Testis (tissue), 2 donors: ENCODE data around the gene TMEM81.

Experiments
- POLR2A ChIP-seq: fragments of 450-650 bp; IDR thresholded peaks from one replicate; pipeline ENCODE4 v1.6.1; 2017; ENCODE audit warnings: antibody characterized with exemption, mild to moderate bottlenecking, moderate library complexity
- TF ChIP-seq, protein P1 (sequence below), 3 experiments: fragments of 450-650 bp in 2 of 3; fragments of 200-600 bp in 1 of 3; sonication (generic) in 1 of 3; IDR thresholded peaks; one replicate each; pipeline ENCODE4 v1.5.1; 2016 to 2019; ENCODE audit warnings: antibody characterized with exemption in 3 of 3, mild to moderate bottlenecking in 2 of 3, moderate library complexity in 1 of 3

DNA sequence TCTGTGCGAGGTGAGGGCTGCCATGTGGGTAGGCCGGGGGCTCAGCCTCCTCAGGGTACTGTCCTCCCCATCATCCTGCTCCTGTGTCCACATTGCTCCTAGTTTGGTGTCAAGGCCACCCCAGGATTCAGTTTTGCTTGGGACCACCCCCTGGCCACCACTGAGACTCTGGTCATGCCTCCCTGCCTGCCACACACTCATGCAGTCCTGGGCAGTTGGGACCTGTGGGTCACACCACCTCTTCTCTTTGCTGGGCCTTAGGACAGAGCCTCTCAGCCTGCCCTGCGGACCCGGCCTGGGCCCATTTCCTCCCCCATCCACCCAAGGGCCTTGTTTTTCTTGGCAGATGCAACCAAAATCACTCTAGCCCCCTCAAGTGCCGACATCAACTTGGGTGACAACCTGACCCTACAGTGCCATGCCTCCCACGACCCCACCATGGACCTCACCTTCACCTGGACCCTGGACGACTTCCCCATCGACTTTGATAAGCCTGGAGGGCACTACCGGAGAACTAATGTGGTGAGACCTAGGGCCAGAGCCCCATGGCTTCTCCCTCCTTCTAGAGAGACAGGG is 19.4 kb downstream of the TMEM81 start:
- TF ChIP-seq, protein P1, sequence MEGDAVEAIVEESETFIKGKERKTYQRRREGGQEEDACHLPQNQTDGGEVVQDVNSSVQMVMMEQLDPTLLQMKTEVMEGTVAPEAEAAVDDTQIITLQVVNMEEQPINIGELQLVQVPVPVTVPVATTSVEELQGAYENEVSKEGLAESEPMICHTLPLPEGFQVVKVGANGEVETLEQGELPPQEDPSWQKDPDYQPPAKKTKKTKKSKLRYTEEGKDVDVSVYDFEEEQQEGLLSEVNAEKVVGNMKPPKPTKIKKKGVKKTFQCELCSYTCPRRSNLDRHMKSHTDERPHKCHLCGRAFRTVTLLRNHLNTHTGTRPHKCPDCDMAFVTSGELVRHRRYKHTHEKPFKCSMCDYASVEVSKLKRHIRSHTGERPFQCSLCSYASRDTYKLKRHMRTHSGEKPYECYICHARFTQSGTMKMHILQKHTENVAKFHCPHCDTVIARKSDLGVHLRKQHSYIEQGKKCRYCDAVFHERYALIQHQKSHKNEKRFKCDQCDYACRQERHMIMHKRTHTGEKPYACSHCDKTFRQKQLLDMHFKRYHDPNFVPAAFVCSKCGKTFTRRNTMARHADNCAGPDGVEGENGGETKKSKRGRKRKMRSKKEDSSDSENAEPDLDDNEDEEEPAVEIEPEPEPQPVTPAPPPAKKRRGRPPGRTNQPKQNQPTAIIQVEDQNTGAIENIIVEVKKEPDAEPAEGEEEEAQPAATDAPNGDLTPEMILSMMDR (IDR thresholded peaks at IDR 0.05), result no peak
- no peak for TF ChIP-seq POLR2A
